ENCODE measurements around the gene TPGS1.

- no peak for TF ChIP-seq CTCF (IDR thresholded peaks at IDR 0.05)
- TF ChIP-seq POLR2A (IDR thresholded peaks at IDR 0.05), result no peak
Observed at GRCh38 chr19:525029-525428, 17.7 kb downstream of the TPGS1 start.
